Esophagus muscularis mucosa (tissue), 4 donors: ENCODE data around the gene UQCC2. TPM values are rescaled to one million over a fixed set of nuclear protein-coding genes. Genes with fewer than 3 reads are reported as not detected.

ENCODE experiments used
- DNase-seq: peaks from one replicate; pipeline ENCODE4 v3.0.0-alpha.2; 2017; ENCODE audit errors: extremely low spot score
- H3K27ac ChIP-seq, 4 donors: fragments of 200-600 bp; sonication (generic); replicated peaks in 1 of 4; 1 replicate in 3 of 4; 2 replicates in 1 of 4; pipeline ENCODE4 v1.5.1; 2016 to 2019; ENCODE audit warnings: mild to moderate bottlenecking in 1 of 4
- H3K27me3 ChIP-seq, 4 donors: fragments of 200-600 bp; sonication (generic); one replicate each; pipeline versions ENCODE4 v1.5.1 to v1.6.0; 2016 to 2019
- H3K36me3 ChIP-seq, 4 donors: fragments of 200-600 bp; sonication (generic); one replicate each; pipeline ENCODE4 v1.5.1; 2016 to 2019
- H3K4me1 ChIP-seq, 4 donors: fragments of 200-600 bp; sonication (generic); one replicate each; pipeline ENCODE4 v1.5.1; 2016 to 2019
- H3K4me3 ChIP-seq, 4 donors: fragments of 200-600 bp; sonication (generic); 1 replicate in 2 of 4; 2 replicates in 2 of 4; pipeline ENCODE4 v1.5.1; 2016 to 2019; ENCODE audit warnings: mild to moderate bottlenecking in 4 of 4, moderate library complexity in 1 of 4
- H3K9me3 ChIP-seq, 4 donors: fragments of 200-600 bp; sonication (generic); 1 replicate in 3 of 4; 2 replicates in 1 of 4; pipeline ENCODE4 v1.5.1; 2016 to 2019
- EP300 ChIP-seq: sonication (generic); formaldehyde crosslinking; IDR thresholded peaks from one replicate; pipeline ENCODE4 v1.6.1; 2017; ENCODE audit warnings: antibody characterized with exemption
- POLR2A ChIP-seq: fragments of 450-650 bp; IDR thresholded peaks from one replicate; pipeline ENCODE4 v1.6.1; 2017; ENCODE audit warnings: antibody characterized with exemption, moderate library complexity, mild to moderate bottlenecking, low read depth
- POLR2AphosphoS5 ChIP-seq, 2 donors: sonication (generic); formaldehyde crosslinking; IDR thresholded peaks; one replicate each; pipeline ENCODE4 v1.6.1; 2017; ENCODE audit warnings: antibody characterized with exemption in 2 of 2
- WGBS: methylation state at CpG from one replicate; pipeline ENCODE4 v1.1.5; 2018; 5-methylcytosine and 5-hydroxymethylcytosine counted together
- intact Hi-C: fragments of 100-400 bp; cut with DNase I; formaldehyde crosslinking; loops from one replicate; pipeline ENCODE4 v1.15.1; 2023
- total RNA-seq, 4 donors: library from RNA; depleted of rRNA; stranded (reverse); fragments of >200 nt; gene quantifications; one replicate each; pipeline versions ENCODE4 v1.1.0 to v1.2.1, GENCODE V29; 2016
- TF ChIP-seq, protein P1 (sequence below), 3 experiments: fragments of 200-600 bp in 2 of 3; fragments of 450-650 bp in 1 of 3; sonication (generic) in 2 of 3; IDR thresholded peaks; one replicate each; pipeline ENCODE4 v1.5.1; 2017 to 2019; ENCODE audit warnings: antibody characterized with exemption in 3 of 3, mild to moderate bottlenecking in 2 of 3, moderate library complexity in 1 of 3

UQCC2 gene
- total RNA-seq, 4 donors from 2014 or later: 9.4 to 22.2 (median 14.7) TPM

DNA sequence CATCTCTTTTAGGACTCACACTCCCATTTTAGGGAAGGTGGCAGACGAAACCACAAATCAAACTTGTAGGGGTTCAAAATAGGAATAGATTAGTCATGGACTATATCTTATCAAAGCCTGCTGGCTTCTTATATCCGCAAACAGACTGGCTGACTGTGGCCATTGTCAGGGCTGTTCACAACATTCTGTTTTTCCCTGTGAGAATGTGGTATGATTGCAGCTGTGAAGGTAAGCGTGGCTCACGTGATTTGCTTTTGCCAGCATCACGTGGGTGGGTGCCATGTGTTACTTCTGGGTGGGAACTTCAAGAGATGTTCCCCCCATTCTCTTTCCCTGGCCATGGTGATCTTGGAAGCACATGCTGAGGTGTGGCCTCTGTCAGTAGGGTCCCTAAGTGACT is 29.3 kb upstream of the UQCC2 start:
- H3K36me3 ChIP-seq: peaks cover 0 to 17% (median 0%) of the 10 kb centered on the region in 4 donors
- no peak for DNase-seq
- 87% methylated on average over 5 of the region's 5 CpGs for WGBS
- peaks cover 0 to 23% (median 10%) of the 10 kb centered on the region in 4 donors for H3K4me1 ChIP-seq
- H3K27me3 ChIP-seq: peaks cover 0 to 38% (median 0%) of the 10 kb centered on the region in 4 donors
- H3K27ac ChIP-seq: no peak overlapping the region
- no peaks in the 10 kb centered on the region for H3K9me3 ChIP-seq
- TF ChIP-seq POLR2AphosphoS5 (IDR thresholded peaks at IDR 0.05) (no peak), EP300 (no peak), POLR2A (no peak)
- TF ChIP-seq, protein P1, sequence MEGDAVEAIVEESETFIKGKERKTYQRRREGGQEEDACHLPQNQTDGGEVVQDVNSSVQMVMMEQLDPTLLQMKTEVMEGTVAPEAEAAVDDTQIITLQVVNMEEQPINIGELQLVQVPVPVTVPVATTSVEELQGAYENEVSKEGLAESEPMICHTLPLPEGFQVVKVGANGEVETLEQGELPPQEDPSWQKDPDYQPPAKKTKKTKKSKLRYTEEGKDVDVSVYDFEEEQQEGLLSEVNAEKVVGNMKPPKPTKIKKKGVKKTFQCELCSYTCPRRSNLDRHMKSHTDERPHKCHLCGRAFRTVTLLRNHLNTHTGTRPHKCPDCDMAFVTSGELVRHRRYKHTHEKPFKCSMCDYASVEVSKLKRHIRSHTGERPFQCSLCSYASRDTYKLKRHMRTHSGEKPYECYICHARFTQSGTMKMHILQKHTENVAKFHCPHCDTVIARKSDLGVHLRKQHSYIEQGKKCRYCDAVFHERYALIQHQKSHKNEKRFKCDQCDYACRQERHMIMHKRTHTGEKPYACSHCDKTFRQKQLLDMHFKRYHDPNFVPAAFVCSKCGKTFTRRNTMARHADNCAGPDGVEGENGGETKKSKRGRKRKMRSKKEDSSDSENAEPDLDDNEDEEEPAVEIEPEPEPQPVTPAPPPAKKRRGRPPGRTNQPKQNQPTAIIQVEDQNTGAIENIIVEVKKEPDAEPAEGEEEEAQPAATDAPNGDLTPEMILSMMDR (IDR thresholded peaks at IDR 0.05): no peak
- intact Hi-C loops: loop anchor here (5.0 kb wide), 1 partner anchor 412 kb away; no protein-coding TSS in a partner anchor
- no peak overlapping the region for H3K4me3 ChIP-seq

DNA sequence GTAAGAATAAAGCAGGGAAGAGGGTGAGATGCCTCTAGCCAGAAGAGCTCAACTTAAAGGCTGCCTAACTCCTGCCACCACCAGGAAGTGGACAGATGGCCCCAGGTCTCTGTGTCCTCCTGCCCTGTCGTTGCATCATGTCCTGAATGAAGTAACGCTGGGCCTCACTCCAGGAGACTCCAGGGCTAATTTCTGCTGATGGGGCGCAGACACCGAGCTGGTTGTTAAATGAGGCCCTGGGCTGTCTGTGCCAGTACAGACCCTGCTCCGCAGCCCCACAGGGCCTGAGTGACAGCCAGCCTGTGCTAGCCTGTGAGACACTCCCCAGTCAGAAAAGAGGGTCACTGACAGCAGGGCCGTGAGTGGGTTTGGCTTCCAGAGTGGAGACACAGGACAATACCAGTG is 28.7 kb upstream of the UQCC2 start:
- no peak for TF ChIP-seq POLR2A
- no peak for TF ChIP-seq EP300
- TF ChIP-seq, protein P1 (IDR thresholded peaks at IDR 0.05): no peak
- TF ChIP-seq POLR2AphosphoS5 (IDR thresholded peaks at IDR 0.05): no peak
- Histone ChIP-seq H3K36me3 (peaks cover 0 to 22% (median 0%) of the 10 kb centered on the region in 4 donors), H3K27me3 (peaks cover 0 to 32% (median 0%) of the 10 kb centered on the region in 4 donors), H3K4me3 (no peak overlapping the region), H3K9me3 (no peaks in the 10 kb centered on the region), H3K27ac (no peak overlapping the region), H3K4me1 (peaks cover 0 to 27% (median 7%) of the 10 kb centered on the region in 4 donors)
- no peak for DNase-seq
- intact Hi-C loops: loop anchor here (5.0 kb wide), 1 partner anchor 412 kb away; no protein-coding TSS in a partner anchor
- 100% methylated on average over 1 of the region's 6 CpGs for WGBS

DNA sequence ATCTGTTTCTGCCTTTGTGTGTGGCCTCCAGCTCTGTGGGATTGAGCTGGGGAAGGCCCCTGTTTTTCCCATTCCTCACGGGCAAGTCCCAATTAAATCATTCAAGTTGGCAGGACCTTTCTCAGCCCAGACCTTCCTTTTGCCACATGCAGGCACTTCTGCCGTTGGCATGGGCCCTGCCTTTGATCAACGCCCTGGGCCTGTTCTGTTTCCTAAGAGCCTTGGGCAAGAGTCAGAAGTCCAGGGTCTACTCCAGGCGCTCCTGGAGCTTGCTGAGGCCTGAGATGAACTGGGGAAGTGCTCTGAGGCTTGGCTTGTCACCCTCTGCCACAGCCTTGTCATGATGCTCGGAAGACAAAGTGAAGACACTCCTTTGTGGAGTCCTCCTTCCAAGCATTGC is 28.1 kb upstream of the UQCC2 start:
- H3K36me3 ChIP-seq: peaks cover 0 to 28% (median 0%) of the 10 kb centered on the region in 4 donors
- peaks cover 0 to 33% (median 4%) of the 10 kb centered on the region in 4 donors for H3K4me1 ChIP-seq
- WGBS: 89% methylated on average over 5 of the region's 5 CpGs
- H3K9me3 ChIP-seq: no peaks in the 10 kb centered on the region
- DNase-seq: no peak
- no peak for TF ChIP-seq POLR2AphosphoS5 (IDR thresholded peaks at IDR 0.05)
- no peak overlapping the region for H3K27ac ChIP-seq
- intact Hi-C loops: no loop called here
- H3K4me3 ChIP-seq: no peak overlapping the region
- H3K27me3 ChIP-seq: peaks cover 0 to 26% (median 0%) of the 10 kb centered on the region in 4 donors

DNA sequence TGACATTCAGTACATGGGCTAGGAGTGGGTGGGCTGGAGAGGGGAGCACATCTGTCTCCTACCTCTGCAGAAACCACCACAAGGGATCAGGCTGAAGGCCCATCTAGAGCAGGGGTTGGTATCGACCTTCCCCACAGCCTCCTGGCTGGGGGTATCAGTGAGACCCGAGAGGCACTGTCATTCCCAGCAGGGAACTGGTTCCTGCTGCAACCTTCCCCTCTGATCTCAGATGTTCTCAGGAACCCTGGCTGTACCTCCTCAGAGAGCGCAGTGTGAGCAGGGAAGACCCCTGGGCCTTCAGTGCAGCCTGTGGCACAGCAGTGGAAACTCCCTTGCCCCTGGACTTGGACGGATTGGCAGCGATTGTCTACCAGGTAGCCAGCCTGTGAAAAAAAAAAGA is 27.4 kb upstream of the UQCC2 start:
- no peak for TF ChIP-seq POLR2A
- TF ChIP-seq POLR2AphosphoS5 (IDR thresholded peaks at IDR 0.05): no peak
- TF ChIP-seq, protein P1 (IDR thresholded peaks at IDR 0.05): no peak
- no peak for TF ChIP-seq EP300
- no peak for DNase-seq
- intact Hi-C loops: no loop called here
- peaks cover 0 to 33% (median 0%) of the 10 kb centered on the region in 4 donors for H3K36me3 ChIP-seq
- WGBS: 87% methylated on average over 4 of the region's 5 CpGs
- peaks cover 0 to 36% (median 0%) of the 10 kb centered on the region in 4 donors for H3K4me1 ChIP-seq
- no peak overlapping the region for H3K4me3 ChIP-seq
- no peaks in the 10 kb centered on the region for H3K9me3 ChIP-seq
- H3K27ac ChIP-seq: no peak overlapping the region
- H3K27me3 ChIP-seq: peaks cover 0 to 19% (median 0%) of the 10 kb centered on the region in 4 donors

DNA sequence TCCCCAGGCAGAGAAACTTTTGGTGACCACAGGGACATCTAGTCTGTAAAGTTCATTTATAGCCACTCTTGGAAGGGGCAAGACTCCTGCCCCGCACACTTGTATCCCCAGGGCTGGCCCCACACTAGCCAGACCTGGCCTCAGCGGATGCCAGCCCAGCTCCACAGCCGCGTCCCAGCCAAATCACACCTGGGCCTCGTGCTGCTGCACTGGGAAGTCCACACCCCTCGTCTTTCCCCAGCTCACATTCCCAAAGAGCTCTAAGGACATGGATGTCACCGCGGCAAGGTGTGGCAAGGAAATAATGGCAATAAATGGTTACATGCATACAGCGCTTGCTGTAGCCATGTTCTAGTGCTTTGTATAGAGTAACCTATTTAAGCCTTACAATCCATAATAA is 26.7 kb upstream of the UQCC2 start:
- TF ChIP-seq EP300 (no peak), POLR2AphosphoS5 (IDR thresholded peaks at IDR 0.05) (no peak)
- no peak for DNase-seq
- Histone ChIP-seq H3K4me3 (no peak overlapping the region), H3K27me3 (peaks cover 0 to 13% (median 0%) of the 10 kb centered on the region in 4 donors), H3K9me3 (no peaks in the 10 kb centered on the region), H3K4me1 (peaks cover 0 to 42% (median 0%) of the 10 kb centered on the region in 4 donors), H3K27ac (no peak overlapping the region), H3K36me3 (peaks cover 0 to 40% (median 0%) of the 10 kb centered on the region in 4 donors)
- intact Hi-C loops: no loop called here
- WGBS: 86% methylated on average over 8 of the region's 9 CpGs
